GM18502 (cell line): ENCODE data around the gene ENO1.
"Not testable (repeated sequence)": the region's sequence is repeated elsewhere in the genome, so short reads cannot be mapped to it uniquely, and the experiment has no call there.

Experiments used
- ATAC-seq: cut with Tn5 transposase; IDR thresholded peaks from one replicate; pipeline ENCODE4 v1.9.1; 2021; ENCODE audit warnings: mild to moderate bottlenecking; ENCODE audit not compliant: unreplicated experiment, poor library complexity

The ENO1 gene

GRCh38 chr1:8897505-8897904 lies 19.0 kb upstream of the ENO1 start:
- ATAC-seq: not testable (repeated sequence)

- not testable (repeated sequence) for ATAC-seq
These were observed 18.3 kb upstream of the ENO1 start for GRCh38 chr1:8896775-8897174.

- no peak for ATAC-seq
These were observed 13.5 kb upstream of the ENO1 start for GRCh38 chr1:8892026-8892425.

GRCh38 chr1:8891401-8891800 lies 12.9 kb upstream of the ENO1 start:
- ATAC-seq: no peak

- ATAC-seq: no peak
These were observed 11.7 kb upstream of the ENO1 start for GRCh38 chr1:8889925-8890785.

GRCh38 chr1:8889103-8889846 lies 10.8 kb upstream of the ENO1 start:
- ATAC-seq: no peak

- ATAC-seq: no peak
These were observed 8.1 kb upstream of the ENO1 start for GRCh38 chr1:8886589-8886988.

GRCh38 chr1:8886031-8886524 lies 7.6 kb upstream of the ENO1 start:
- not testable (repeated sequence) for ATAC-seq

- ATAC-seq: not testable (repeated sequence)
These were observed 5.6 kb upstream of the ENO1 start for GRCh38 chr1:8884105-8884504.

GRCh38 chr1:8883491-8883890 lies 5.0 kb upstream of the ENO1 start:
- ATAC-seq: no peak

- ATAC-seq: no peak
These were observed 1.6 kb upstream of the ENO1 start for GRCh38 chr1:8879922-8880676.

GRCh38 chr1:8879464-8879921 lies 1.0 kb upstream of the ENO1 start:
- ATAC-seq: no peak

- ATAC-seq: peak; percentile 74
These were observed 395 bp upstream of the ENO1 start for GRCh38 chr1:8878698-8879463.

- ATAC-seq: no peak
These were observed 2.4 kb downstream of the ENO1 start for GRCh38 chr1:8876087-8876486.

GRCh38 chr1:8875216-8875861 lies 3.1 kb downstream of the ENO1 start:
- no peak for ATAC-seq

GRCh38 chr1:8874230-8875201 lies 4.0 kb downstream of the ENO1 start:
- no peak for ATAC-seq

- no peak for ATAC-seq
These were observed 4.8 kb downstream of the ENO1 start for GRCh38 chr1:8873506-8874229.

- ATAC-seq: no peak
These were observed 5.5 kb downstream of the ENO1 start for GRCh38 chr1:8873001-8873400.
